HepG2 (cell line): Measurements from ENCODE around the gene FTCD. TPM values are rescaled to one million over a fixed set of nuclear protein-coding genes. Genes with fewer than 3 reads are reported as not detected.

Experiments
- ATAC-seq: fragments of 200-7000 bp; cut with Tn5 transposase; 3 replicates; pipeline ENCODE4 v1.9.1; 2020; ENCODE audit warnings: mild to moderate bottlenecking, moderate library complexity
- BruUV-seq: library from RNA; stranded (reverse); fragments of 400-500 nt; replicated peaks from 2 replicates; lab custom pipeline; 2021; lab: Mats Ljungman, UMichigan
- CTCF ChIA-PET: fragments of 300-600 bp; formaldehyde crosslinking; extraction: SDS; loops from one replicate; lab custom pipeline; 2021; ENCODE audit warnings: low total read pairs, inconsistent platforms, low intra/inter-chr PET ratio; lab: Yijun Ruan, JAX
- POLR2A ChIA-PET: fragments of 350-600 bp; sonication (Branson Sonifier 250); formaldehyde crosslinking; loops from one replicate; lab custom pipeline; 2020; ENCODE audit warnings: antibody characterized with exemption, inconsistent platforms; lab: Yijun Ruan, JAX
- DNase-seq: peaks from one replicate; pipeline ENCODE4 v3.0.0-alpha.2; 2015; ENCODE audit warnings: low spot score
- FAIRE-seq: peaks from 3 replicates; lab custom pipeline; 2011; peaks lifted over from hg19 to GRCh38; lab: Jason Lieb, UNC
- H2AFZ ChIP-seq: one replicate; pipeline ENCODE4 v1.6.1; 2011; ENCODE audit warnings: low read length, inconsistent platforms
- H3K27ac ChIP-seq: fragments of 300-600 bp; 3 replicates; pipeline ENCODE4 v1.8.0; 2011; ENCODE audit warnings: mixed run types, mild to moderate bottlenecking, mixed read lengths, low read length, inconsistent platforms; ENCODE audit not compliant: insufficient read depth; ENCODE audit errors: extremely low read length
- H3K27me3 ChIP-seq, 2 experiments: fragments of 200-600 bp in 1 of 2; 2 replicates in 1 of 2; 3 replicates in 1 of 2; pipeline versions ENCODE4 v1.6.0 to v1.8.0; 2011; ENCODE audit warnings: low read length in 2 of 2, mild to moderate bottlenecking in 2 of 2, moderate library complexity in 2 of 2, inconsistent platforms in 1 of 2; ENCODE audit not compliant: insufficient read depth in 2 of 2, control insufficient read depth in 1 of 2
- H3K36me3 ChIP-seq, 2 experiments: fragments of 200-600 bp in 1 of 2; replicated peaks in 1 of 2; 2 replicates in 1 of 2; 3 replicates in 1 of 2; pipeline versions ENCODE4 v1.5.1 to v1.8.0; 2011; ENCODE audit warnings: low read length in 2 of 2, inconsistent platforms in 1 of 2; ENCODE audit not compliant: insufficient read depth in 2 of 2, control insufficient read depth in 1 of 2
- H3K4me1 ChIP-seq: 2 replicates; pipeline ENCODE4 v1.5.1; 2012; ENCODE audit warnings: low read length, inconsistent platforms; ENCODE audit not compliant: insufficient read depth
- H3K4me2 ChIP-seq: 2 replicates; pipeline ENCODE4 v1.6.0; 2011; ENCODE audit warnings: low read depth, low read length, inconsistent platforms
- H3K4me3 ChIP-seq, 3 experiments: fragments of 200-600 bp in 1 of 3; sonication (generic), shearing (Covaris generic) in 1 of 3; replicated peaks in 1 of 3; 2 replicates each; pipeline ENCODE4 v1.5.1; 2011 to 2016; ENCODE audit warnings: low read length in 3 of 3, inconsistent platforms in 2 of 3, low read depth in 2 of 3, mild to moderate bottlenecking in 2 of 3, control low read depth in 1 of 3, mixed read lengths in 1 of 3; ENCODE audit not compliant: insufficient read depth in 1 of 3
- H3K79me2 ChIP-seq: one replicate; pipeline ENCODE4 v1.6.1; 2011; ENCODE audit warnings: low read length, inconsistent platforms; ENCODE audit not compliant: insufficient read depth
- H3K9ac ChIP-seq: 2 replicates; pipeline ENCODE4 v1.6.0; 2011; ENCODE audit warnings: mild to moderate bottlenecking, low read depth, low read length, inconsistent platforms; ENCODE audit not compliant: insufficient read depth
- H3K9me3 ChIP-seq: 2 replicates; pipeline ENCODE4 v1.5.1; 2012; ENCODE audit warnings: mild to moderate bottlenecking, low read length
- H4K20me1 ChIP-seq: 2 replicates; pipeline ENCODE4 v1.6.0; 2011; ENCODE audit warnings: inconsistent platforms, mild to moderate bottlenecking, low read length, moderate library complexity; ENCODE audit not compliant: insufficient read depth
- CCAR2 ChIP-seq: fragments of 200-400 bp; formaldehyde crosslinking; optimal IDR thresholded peaks from 2 replicates; pipeline ENCODE3; 2018; ENCODE audit warnings: low read depth, mild to moderate bottlenecking, low read length, moderate library complexity
- KDM2A ChIP-seq: sonication (generic); formaldehyde crosslinking; IDR thresholded peaks from 2 replicates; pipeline ENCODE4 v1.4.0; 2020; ENCODE audit warnings: low read depth, missing genetic modification reagents, borderline replicate concordance
- SYNCRIP ChIP-seq: fragments of 200-400 bp; formaldehyde crosslinking; IDR thresholded peaks from 2 replicates; pipeline ENCODE4 v1.6.1; 2018; ENCODE audit warnings: mild to moderate bottlenecking, low read depth, low read length; ENCODE audit not compliant: insufficient read depth
- TBL1XR1 ChIP-seq: fragments of 150-350 bp; IDR thresholded peaks from 2 replicates; pipeline ENCODE4 v1.6.1; 2014; ENCODE audit warnings: borderline replicate concordance, low read length; ENCODE audit not compliant: partially characterized antibody
- THYN1 ChIP-seq: sonication (generic); formaldehyde crosslinking; IDR thresholded peaks from 2 replicates; pipeline ENCODE4 v1.8.1; 2023; ENCODE audit warnings: low read depth, mild to moderate bottlenecking, moderate library complexity, missing genetic modification reagents, borderline replicate concordance
- TSC22D2 ChIP-seq: sonication (generic); formaldehyde crosslinking; IDR thresholded peaks from 2 replicates; pipeline ENCODE4 v1.5.1; 2020; ENCODE audit warnings: missing genetic modification reagents, mild to moderate bottlenecking, borderline replicate concordance
- ZBTB3 ChIP-seq: sonication (generic); formaldehyde crosslinking; IDR thresholded peaks from 2 replicates; pipeline ENCODE4 v1.4.0; 2020; ENCODE audit warnings: low read depth, mild to moderate bottlenecking, moderate library complexity, missing genetic modification reagents, borderline replicate concordance
- ZNF292 ChIP-seq: sonication (generic); formaldehyde crosslinking; IDR thresholded peaks from 2 replicates; pipeline ENCODE4 v1.8.1; 2022; ENCODE audit warnings: mild to moderate bottlenecking, low read depth, missing genetic modification reagents, borderline replicate concordance
- WGBS: methylation state at CpG from one replicate; pipeline ENCODE4 v1.1.6; 2017; ENCODE audit warnings: low lambda C conversion rate; 5-methylcytosine and 5-hydroxymethylcytosine counted together
- in situ Hi-C: cut with HindIII; loops from 2 replicates; pipeline ENCODE4 v1.10.0; 2017; ENCODE audit warnings: low pct_unique_long_range_greater_than_20kb; ENCODE audit not compliant: extremely low pct_ligation_motif_present
- intact Hi-C: fragments of 100-400 bp; cut with micrococcal nuclease; formaldehyde crosslinking; loops from one replicate; pipeline ENCODE4 v1.10.0; 2022; ENCODE audit not compliant: unreplicated experiment
- polyA plus RNA-seq, 8 experiments: library from polyadenylated mRNA; depleted of rRNA in 3 of 8; stranded (reverse) in 7 of 8; unstranded in 1 of 8; fragments of >200 nt; fragmentation: Illumina TruSeq in 4 of 8; extraction: Trizol in 4 of 8; gene quantifications; 2 replicates each; pipeline versions ENCODE4 v1.2.1 to v1.2.3, GENCODE V29; 2011 to 2016; ENCODE audit warnings: low read depth in 4 of 8, missing spikeins in 1 of 8, mixed read lengths in 1 of 8; ENCODE audit not compliant: insufficient read depth in 1 of 8
- total RNA-seq, 5 experiments: library from RNA; depleted of rRNA; stranded (reverse); fragments of >200 nt; fragmentation: Illumina TruSeq; extraction: Trizol; gene quantifications; 2 replicates each; pipeline ENCODE4 v1.2.3, GENCODE V29; 2016; ENCODE audit warnings: low read depth in 1 of 5
- TF ChIP-seq, protein P1 (sequence below): sonication (generic); formaldehyde crosslinking; IDR thresholded peaks from 2 replicates; pipeline ENCODE4 v1.5.0; 2020; ENCODE audit warnings: mild to moderate bottlenecking, missing genetic modification reagents
- TF ChIP-seq, protein P2 (sequence below): IDR thresholded peaks from 2 replicates; pipeline ENCODE4 v1.6.1; 2016
- TF ChIP-seq, protein P3 (sequence below): sonication (generic); formaldehyde crosslinking; IDR thresholded peaks from 2 replicates; pipeline ENCODE4 v1.9.0; 2021; ENCODE audit warnings: missing genetic modification reagents, mild to moderate bottlenecking, borderline replicate concordance

FTCD gene
- total and polyA plus RNA-seq, 2 of the 13 experiments (the other 11 are each of a cell fraction or from before 2014, with no cell fraction given) = 75.7 to 105 TPM

DNA sequence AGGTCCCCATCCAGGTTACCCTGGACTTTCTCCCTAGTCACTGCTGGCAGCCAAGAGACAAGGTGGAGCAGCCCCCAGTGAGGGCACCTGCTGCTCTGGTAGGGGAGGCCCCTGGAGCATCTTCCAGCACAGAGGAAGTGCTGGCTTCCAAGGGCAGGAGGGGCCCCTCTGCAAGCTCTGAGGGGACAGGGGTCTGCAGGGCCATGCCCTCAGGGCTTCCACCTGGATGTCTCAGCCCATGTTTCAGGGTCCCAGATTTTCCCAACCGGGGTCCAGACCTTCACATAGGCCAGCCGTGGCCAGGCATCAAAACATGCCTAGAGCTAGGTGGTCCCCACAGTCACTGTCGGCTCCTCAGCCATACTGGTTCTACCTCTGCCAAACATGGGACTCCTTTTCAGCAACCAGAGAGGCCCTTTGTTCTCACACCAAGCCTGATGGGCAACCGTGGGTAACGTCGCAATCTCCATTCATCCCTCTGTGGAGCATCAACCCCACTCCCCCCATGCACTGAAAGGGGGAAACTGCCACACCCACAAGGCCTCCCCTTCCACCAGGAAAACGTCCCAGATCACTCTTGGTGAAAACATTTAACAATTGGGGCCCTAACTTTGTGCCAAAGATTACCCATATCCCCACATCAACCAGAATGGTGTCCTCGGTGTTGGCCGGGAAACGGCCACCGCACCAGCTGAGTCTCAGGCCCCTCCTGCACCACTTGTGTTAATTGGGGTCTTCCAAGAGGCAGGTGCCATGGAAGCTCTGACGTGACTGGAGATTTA lies 59.4 kb downstream of the FTCD start (continued):
- TF ChIP-seq, protein P1, sequence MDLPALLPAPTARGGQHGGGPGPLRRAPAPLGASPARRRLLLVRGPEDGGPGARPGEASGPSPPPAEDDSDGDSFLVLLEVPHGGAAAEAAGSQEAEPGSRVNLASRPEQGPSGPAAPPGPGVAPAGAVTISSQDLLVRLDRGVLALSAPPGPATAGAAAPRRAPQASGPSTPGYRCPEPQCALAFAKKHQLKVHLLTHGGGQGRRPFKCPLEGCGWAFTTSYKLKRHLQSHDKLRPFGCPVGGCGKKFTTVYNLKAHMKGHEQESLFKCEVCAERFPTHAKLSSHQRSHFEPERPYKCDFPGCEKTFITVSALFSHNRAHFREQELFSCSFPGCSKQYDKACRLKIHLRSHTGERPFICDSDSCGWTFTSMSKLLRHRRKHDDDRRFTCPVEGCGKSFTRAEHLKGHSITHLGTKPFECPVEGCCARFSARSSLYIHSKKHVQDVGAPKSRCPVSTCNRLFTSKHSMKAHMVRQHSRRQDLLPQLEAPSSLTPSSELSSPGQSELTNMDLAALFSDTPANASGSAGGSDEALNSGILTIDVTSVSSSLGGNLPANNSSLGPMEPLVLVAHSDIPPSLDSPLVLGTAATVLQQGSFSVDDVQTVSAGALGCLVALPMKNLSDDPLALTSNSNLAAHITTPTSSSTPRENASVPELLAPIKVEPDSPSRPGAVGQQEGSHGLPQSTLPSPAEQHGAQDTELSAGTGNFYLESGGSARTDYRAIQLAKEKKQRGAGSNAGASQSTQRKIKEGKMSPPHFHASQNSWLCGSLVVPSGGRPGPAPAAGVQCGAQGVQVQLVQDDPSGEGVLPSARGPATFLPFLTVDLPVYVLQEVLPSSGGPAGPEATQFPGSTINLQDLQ (CRISPR knock-in tag) = no peak

DNA sequence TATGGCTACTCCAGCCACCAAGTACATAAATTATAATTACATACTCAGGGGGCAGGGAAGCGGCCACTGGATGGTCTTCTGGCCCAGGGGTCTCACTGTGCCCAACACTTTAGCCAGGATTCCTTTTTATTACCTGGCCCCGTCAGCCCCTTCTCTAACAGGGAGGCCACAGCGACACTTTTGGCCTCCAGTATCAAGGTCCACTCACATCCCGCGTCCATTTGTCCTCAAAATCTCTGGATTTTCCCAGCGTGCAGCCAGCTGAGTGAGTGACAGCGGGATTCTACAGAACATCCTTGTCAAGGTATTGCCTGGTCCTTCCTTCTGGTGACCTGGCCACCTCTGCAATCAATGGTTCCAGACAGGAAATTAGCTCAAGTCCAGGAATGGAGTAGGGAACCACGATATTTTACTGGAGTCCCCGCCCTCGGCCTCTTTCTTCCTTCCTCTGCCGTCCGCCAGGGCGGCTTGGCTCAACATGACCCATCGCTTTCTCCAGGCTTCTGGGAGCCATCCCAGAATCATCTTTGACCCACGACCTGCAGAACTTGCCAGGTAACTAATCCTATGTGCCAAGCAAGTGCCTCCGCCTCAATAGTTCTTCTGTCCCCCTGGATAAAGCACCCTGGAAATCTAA lies 60.2 kb downstream of the FTCD start:
- no peaks in the 10 kb centered on the region for H3K9me3 ChIP-seq
- H3K79me2 ChIP-seq = no peaks in the 10 kb centered on the region
- no peak overlapping the region for H3K9ac ChIP-seq
- BruUV-seq = no TSS peak
- H3K27me3 ChIP-seq = peaks cover 13 to 54% of the 10 kb centered on the region in 2 experiments
- intact Hi-C loops (no loop called here), in situ Hi-C loops (no loop called here)
- H2AFZ ChIP-seq = no peak overlapping the region
- ChIA-PET POLR2A (no interaction called here), CTCF (no interaction called here)
- H4K20me1 ChIP-seq = no peaks in the 10 kb centered on the region
- H3K4me1 ChIP-seq = no peaks in the 10 kb centered on the region
- FAIRE-seq (no peak), DNase-seq (no peak), ATAC-seq (no peak)
- no peaks in the 10 kb centered on the region for H3K36me3 ChIP-seq
- H3K4me3 ChIP-seq = no peak overlapping the region
- WGBS = 40% methylated on average over 16 of the region's 16 CpGs
- no peak overlapping the region for H3K4me2 ChIP-seq
- H3K27ac ChIP-seq = no peak overlapping the region
- TF ChIP-seq, protein P2, sequence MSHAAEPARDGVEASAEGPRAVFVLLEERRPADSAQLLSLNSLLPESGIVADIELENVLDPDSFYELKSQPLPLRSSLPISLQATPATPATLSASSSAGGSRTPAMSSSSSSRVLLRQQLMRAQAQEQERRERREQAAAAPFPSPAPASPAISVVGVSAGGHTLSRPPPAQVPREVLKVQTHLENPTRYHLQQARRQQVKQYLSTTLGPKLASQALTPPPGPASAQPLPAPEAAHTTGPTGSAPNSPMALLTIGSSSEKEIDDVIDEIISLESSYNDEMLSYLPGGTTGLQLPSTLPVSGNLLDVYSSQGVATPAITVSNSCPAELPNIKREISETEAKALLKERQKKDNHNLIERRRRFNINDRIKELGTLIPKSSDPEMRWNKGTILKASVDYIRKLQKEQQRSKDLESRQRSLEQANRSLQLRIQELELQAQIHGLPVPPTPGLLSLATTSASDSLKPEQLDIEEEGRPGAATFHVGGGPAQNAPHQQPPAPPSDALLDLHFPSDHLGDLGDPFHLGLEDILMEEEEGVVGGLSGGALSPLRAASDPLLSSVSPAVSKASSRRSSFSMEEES (CRISPR knock-in tag) = no peak
- TF ChIP-seq ZBTB3 (CRISPR knock-in tag) (no peak), KDM2A (no peak), CCAR2 (no peak), ZNF292 (CRISPR knock-in tag) (no peak), SYNCRIP (no peak), THYN1 (CRISPR knock-in tag) (no peak), TSC22D2 (CRISPR knock-in tag) (no peak), TBL1XR1 (no peak)
- TF ChIP-seq, protein P3, sequence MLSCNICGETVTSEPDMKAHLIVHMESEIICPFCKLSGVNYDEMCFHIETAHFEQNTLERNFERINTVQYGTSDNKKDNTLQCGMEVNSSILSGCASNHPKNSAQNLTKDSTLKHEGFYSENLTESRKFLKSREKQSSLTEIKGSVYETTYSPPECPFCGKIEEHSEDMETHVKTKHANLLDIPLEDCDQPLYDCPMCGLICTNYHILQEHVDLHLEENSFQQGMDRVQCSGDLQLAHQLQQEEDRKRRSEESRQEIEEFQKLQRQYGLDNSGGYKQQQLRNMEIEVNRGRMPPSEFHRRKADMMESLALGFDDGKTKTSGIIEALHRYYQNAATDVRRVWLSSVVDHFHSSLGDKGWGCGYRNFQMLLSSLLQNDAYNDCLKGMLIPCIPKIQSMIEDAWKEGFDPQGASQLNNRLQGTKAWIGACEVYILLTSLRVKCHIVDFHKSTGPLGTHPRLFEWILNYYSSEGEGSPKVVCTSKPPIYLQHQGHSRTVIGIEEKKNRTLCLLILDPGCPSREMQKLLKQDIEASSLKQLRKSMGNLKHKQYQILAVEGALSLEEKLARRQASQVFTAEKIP = no peak
